ENCODE data around the gene LRWD1.

DNA sequence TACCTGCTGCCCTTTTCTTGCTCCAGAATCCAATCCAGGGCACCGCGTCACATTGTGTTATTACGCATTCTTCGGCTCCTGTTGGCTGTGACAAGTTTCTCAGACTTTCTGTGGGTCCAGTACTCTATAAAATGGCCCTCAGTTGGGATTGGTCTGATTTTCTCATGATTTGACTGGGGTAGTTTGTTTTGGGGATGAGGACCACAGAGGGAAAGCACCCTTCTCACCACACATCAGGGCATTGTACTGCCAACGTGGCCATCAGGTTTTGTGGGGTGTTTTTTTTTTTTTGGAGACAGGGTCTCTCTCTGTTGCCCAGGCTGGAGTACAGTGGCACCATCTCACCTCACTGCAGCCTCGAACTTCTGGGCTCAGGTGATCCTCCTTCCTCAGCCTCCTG is 48.4 kb upstream of the LRWD1 start:
- TF ChIP-seq, protein P1, sequence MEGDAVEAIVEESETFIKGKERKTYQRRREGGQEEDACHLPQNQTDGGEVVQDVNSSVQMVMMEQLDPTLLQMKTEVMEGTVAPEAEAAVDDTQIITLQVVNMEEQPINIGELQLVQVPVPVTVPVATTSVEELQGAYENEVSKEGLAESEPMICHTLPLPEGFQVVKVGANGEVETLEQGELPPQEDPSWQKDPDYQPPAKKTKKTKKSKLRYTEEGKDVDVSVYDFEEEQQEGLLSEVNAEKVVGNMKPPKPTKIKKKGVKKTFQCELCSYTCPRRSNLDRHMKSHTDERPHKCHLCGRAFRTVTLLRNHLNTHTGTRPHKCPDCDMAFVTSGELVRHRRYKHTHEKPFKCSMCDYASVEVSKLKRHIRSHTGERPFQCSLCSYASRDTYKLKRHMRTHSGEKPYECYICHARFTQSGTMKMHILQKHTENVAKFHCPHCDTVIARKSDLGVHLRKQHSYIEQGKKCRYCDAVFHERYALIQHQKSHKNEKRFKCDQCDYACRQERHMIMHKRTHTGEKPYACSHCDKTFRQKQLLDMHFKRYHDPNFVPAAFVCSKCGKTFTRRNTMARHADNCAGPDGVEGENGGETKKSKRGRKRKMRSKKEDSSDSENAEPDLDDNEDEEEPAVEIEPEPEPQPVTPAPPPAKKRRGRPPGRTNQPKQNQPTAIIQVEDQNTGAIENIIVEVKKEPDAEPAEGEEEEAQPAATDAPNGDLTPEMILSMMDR (IDR thresholded peaks at IDR 0.05): no peak
- TF ChIP-seq POLR2A (IDR thresholded peaks at IDR 0.05) (no peak), EP300 (IDR thresholded peaks at IDR 0.05) (no peak)
